ENCODE results near the gene GALK1. TPM values are rescaled to one million over a fixed set of nuclear protein-coding genes. Genes with fewer than 3 reads are reported as not detected.

Gene GALK1
- total and polyA plus RNA-seq, 2 of the 13 experiments (the other 11 are each of a cell fraction or from before 2014, with no cell fraction given), result 59.9 to 93.6 TPM

DNA sequence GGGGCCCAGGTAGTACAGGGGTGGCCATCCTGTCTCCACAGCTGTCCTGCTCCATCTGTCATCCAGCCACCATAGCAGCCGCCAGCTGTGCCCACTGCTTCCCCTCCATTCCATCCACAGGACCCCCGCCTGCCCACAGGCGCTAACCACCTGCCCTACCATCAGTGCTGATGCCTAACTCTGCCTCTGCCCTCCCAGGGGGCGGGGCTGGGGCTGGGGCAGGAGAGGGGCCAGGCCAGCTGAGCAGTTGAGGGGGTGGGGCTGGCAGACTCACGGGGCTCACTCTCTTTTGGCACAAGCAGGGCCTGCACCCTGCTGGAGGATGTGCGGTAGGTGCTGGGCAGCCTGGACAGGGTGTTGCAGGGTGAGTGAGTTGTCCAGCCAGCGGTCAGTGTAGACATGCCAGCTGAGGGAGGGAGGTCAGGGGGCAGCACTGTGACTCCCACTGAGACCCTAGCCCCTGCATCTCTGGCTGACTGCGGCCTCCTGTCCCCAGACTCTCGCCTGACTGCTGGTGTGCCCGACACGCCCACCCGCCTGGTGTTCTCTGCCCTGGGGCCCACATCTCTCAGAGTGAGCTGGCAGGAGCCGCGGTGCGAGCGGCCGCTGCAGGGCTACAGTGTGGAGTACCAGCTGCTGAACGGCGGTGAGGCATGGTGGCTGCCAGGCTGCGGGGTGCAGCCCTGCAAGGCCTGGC is 9.6 kb downstream of the GALK1 start (continued):
- TF ChIP-seq MAZ (IDR thresholded peaks at IDR 0.05; ENCODE audit: borderline replicate concordance, low read depth, low read length) (no peak), MAZ (CRISPR knock-in tag; IDR thresholded peaks at IDR 0.05; ENCODE audit: low read depth) (no peak), BRD4 (CRISPR knock-in tag; IDR thresholded peaks at IDR 0.05) (no peak), ZNF776 (CRISPR knock-in tag; IDR thresholded peaks at IDR 0.05) (no peak), ZNF781 (CRISPR knock-in tag; IDR thresholded peaks at IDR 0.05; ENCODE audit: borderline replicate concordance, not compliant biosample characterization) (no peak), SRSF1 (optimal IDR thresholded peaks at IDR 0.05; ENCODE audit: low read depth, low read length) (no peak), ELF4 (CRISPR knock-in tag; IDR thresholded peaks at IDR 0.05; ENCODE audit: borderline replicate concordance) (no peak), SMAD1 (CRISPR knock-in tag; IDR thresholded peaks at IDR 0.05; ENCODE audit: borderline replicate concordance, low read depth) (no peak), ZNF672 (CRISPR knock-in tag; IDR thresholded peaks at IDR 0.05) (no peak), SMARCE1 (IDR thresholded peaks at IDR 0.05; ENCODE audit: borderline replicate concordance) (no peak), AHR (CRISPR knock-in tag; IDR thresholded peaks at IDR 0.05) (0 out of 2 replicates have a peak, but pooled peaks have one; percentile 43), ZNF83 (CRISPR knock-in tag; IDR thresholded peaks at IDR 0.05; ENCODE audit: borderline replicate concordance) (no peak), ZNF430 (CRISPR knock-in tag; IDR thresholded peaks at IDR 0.05) (0 out of 2 replicates have a peak, but pooled peaks have one; percentile 6), TBP (CRISPR knock-in tag; IDR thresholded peaks at IDR 0.05) (no peak), LCORL (IDR thresholded peaks at IDR 0.05) (no peak), LCORL (CRISPR knock-in tag; IDR thresholded peaks at IDR 0.05) (no peak), KLF12 (CRISPR knock-in tag; IDR thresholded peaks at IDR 0.05; ENCODE audit: borderline replicate concordance) (no peak), ATF1 (CRISPR knock-in tag; IDR thresholded peaks at IDR 0.05) (no peak), ZNF547 (CRISPR knock-in tag; IDR thresholded peaks at IDR 0.05) (no peak), ZNF264 (CRISPR knock-in tag; IDR thresholded peaks at IDR 0.05) (no peak)
- TF ChIP-seq, protein P1, sequence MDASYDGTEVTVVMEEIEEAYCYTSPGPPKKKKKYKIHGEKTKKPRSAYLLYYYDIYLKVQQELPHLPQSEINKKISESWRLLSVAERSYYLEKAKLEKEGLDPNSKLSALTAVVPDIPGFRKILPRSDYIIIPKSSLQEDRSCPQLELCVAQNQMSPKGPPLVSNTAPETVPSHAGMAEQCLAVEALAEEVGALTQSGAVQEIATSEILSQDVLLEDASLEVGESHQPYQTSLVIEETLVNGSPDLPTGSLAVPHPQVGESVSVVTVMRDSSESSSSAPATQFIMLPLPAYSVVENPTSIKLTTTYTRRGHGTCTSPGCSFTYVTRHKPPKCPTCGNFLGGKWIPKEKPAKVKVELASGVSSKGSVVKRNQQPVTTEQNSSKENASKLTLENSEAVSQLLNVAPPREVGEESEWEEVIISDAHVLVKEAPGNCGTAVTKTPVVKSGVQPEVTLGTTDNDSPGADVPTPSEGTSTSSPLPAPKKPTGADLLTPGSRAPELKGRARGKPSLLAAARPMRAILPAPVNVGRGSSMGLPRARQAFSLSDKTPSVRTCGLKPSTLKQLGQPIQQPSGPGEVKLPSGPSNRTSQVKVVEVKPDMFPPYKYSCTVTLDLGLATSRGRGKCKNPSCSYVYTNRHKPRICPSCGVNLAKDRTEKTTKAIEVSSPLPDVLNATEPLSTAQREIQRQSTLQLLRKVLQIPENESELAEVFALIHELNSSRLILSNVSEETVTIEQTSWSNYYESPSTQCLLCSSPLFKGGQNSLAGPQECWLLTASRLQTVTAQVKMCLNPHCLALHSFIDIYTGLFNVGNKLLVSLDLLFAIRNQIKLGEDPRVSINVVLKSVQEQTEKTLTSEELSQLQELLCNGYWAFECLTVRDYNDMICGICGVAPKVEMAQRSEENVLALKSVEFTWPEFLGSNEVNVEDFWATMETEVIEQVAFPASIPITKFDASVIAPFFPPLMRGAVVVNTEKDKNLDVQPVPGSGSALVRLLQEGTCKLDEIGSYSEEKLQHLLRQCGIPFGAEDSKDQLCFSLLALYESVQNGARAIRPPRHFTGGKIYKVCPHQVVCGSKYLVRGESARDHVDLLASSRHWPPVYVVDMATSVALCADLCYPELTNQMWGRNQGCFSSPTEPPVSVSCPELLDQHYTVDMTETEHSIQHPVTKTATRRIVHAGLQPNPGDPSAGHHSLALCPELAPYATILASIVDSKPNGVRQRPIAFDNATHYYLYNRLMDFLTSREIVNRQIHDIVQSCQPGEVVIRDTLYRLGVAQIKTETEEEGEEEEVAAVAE (CRISPR knock-in tag; IDR thresholded peaks at IDR 0.05; ENCODE audit: borderline replicate concordance), result no peak
- TF ChIP-seq, protein P2, sequence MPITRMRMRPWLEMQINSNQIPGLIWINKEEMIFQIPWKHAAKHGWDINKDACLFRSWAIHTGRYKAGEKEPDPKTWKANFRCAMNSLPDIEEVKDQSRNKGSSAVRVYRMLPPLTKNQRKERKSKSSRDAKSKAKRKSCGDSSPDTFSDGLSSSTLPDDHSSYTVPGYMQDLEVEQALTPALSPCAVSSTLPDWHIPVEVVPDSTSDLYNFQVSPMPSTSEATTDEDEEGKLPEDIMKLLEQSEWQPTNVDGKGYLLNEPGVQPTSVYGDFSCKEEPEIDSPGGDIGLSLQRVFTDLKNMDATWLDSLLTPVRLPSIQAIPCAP (CRISPR knock-in tag; IDR thresholded peaks at IDR 0.05; ENCODE audit: low read depth), result no peak
- TF ChIP-seq, protein P3, sequence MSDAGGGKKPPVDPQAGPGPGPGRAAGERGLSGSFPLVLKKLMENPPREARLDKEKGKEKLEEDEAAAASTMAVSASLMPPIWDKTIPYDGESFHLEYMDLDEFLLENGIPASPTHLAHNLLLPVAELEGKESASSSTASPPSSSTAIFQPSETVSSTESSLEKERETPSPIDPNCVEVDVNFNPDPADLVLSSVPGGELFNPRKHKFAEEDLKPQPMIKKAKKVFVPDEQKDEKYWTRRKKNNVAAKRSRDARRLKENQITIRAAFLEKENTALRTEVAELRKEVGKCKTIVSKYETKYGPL (CRISPR knock-in tag; IDR thresholded peaks at IDR 0.05), result no peak
- TF ChIP-seq, protein P4, sequence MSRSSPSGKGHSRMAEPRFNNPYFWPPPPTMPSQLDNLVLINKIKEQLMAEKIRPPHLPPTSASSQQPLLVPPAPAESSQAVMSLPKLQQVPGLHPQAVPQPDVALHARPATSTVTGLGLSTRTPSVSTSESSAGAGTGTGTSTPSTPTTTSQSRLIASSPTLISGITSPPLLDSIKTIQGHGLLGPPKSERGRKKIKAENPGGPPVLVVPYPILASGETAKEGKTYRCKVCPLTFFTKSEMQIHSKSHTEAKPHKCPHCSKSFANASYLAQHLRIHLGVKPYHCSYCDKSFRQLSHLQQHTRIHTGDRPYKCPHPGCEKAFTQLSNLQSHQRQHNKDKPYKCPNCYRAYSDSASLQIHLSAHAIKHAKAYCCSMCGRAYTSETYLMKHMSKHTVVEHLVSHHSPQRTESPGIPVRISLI (CRISPR knock-in tag; IDR thresholded peaks at IDR 0.05; ENCODE audit: borderline replicate concordance), result no peak

Measured in HepG2 (cell line).